Thyroid gland (tissue), 4 donors: Measurements from ENCODE around the gene NDUFV1. TPM values are rescaled to one million over a fixed set of nuclear protein-coding genes. Genes with fewer than 3 reads are reported as not detected.

Experiments
- DNase-seq, 2 donors: peaks; one replicate each; pipeline ENCODE4 v3.0.0-alpha.2; 2019
- H3K27ac ChIP-seq, 3 donors: fragments of 200-600 bp; sonication (generic); 1 replicate in 2 of 3; 2 replicates in 1 of 3; pipeline ENCODE4 v1.5.1; 2016 to 2019; ENCODE audit warnings: mild to moderate bottlenecking in 1 of 3, moderate library complexity in 1 of 3
- H3K27me3 ChIP-seq: fragments of 200-600 bp; sonication (generic); one replicate; pipeline ENCODE4 v1.5.1; 2019
- H3K36me3 ChIP-seq, 2 donors: fragments of 200-600 bp; sonication (generic); one replicate each; pipeline ENCODE4 v1.5.1; 2016 to 2019
- H3K4me1 ChIP-seq, 2 donors: fragments of 200-600 bp; sonication (generic); one replicate each; pipeline ENCODE4 v1.5.1; 2017 to 2019
- H3K4me3 ChIP-seq, 3 donors: fragments of 200-600 bp; sonication (generic); replicated peaks in 1 of 3; 1 replicate in 2 of 3; 2 replicates in 1 of 3; pipeline ENCODE4 v1.5.1; 2016; ENCODE audit warnings: mild to moderate bottlenecking in 1 of 3
- H3K9me3 ChIP-seq: fragments of 200-600 bp; sonication (generic); one replicate; pipeline ENCODE4 v1.5.1; 2017
- POLR2A ChIP-seq, 2 donors: fragments of 450-650 bp; IDR thresholded peaks; one replicate each; pipeline ENCODE4 v1.6.1; 2017; ENCODE audit warnings: antibody characterized with exemption in 2 of 2, mild to moderate bottlenecking in 2 of 2, moderate library complexity in 1 of 2
- WGBS, 2 donors: methylation state at CpG; one replicate each; pipeline ENCODE4 v1.1.5; 2017; 5-methylcytosine and 5-hydroxymethylcytosine counted together
- intact Hi-C: fragments of 100-400 bp; cut with DNase I; formaldehyde crosslinking; loops from one replicate; pipeline ENCODE4 v1.15.1; 2023
- total RNA-seq, 4 donors: library from RNA; depleted of rRNA; stranded (reverse); fragments of >200 nt; gene quantifications; one replicate each; pipeline ENCODE4 v1.2.3, GENCODE V29; 2016
- TF ChIP-seq, protein P1 (sequence below), 6 experiments: fragments of 200-600 bp in 3 of 6; fragments of 450-650 bp in 3 of 6; sonication (generic) in 3 of 6; IDR thresholded peaks; one replicate each; pipeline ENCODE4 v1.5.1; 2016 to 2019; ENCODE audit warnings: antibody characterized with exemption in 6 of 6, mild to moderate bottlenecking in 2 of 6, inconsistent platforms in 1 of 6, moderate library complexity in 1 of 6

Gene NDUFV1
- total RNA-seq, 4 donors from 2014 or later: 323 to 401 (median 356) TPM

DNA sequence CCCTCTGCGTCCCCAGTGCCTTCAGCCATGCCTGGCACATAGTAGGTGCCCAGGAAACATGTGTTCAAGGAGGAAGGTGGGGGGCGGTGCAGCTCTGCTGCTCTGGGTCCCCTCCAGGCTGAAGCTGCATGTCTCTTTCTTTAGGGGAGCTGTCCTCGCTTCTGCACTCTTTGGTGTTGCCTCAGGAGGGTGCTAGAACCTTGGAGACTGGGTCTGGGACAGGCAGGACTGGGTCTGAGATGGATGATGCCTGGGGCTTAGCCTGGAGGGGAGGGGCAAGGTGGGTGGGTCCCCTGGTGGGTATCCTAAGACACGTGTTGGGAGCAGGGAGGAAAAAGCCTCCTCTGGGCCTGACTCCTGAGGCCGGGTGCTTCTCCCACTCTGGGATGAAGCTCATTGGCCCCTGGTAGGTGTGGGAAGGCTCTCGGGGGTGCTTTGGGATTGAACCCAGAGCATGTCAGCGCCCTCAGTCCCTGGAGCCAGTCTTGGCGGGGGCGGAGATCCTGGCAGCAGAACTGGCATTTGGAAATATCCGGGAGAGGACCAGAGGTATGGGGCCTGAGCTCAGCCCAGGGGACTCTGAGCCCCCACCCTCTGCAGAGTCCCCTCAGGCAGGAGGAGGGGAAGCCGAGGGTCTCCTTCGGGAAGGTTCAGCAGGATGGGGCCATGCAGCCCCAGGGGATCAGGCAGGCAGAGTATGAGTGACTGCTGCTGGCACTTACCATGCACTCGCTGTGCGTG, 29.8 kb upstream of the NDUFV1 start:
- H3K27me3 ChIP-seq: no peaks in the 10 kb centered on the region
- H3K27ac ChIP-seq: no peak overlapping the region
- TF ChIP-seq POLR2A (IDR thresholded peaks at IDR 0.05): no peak
- TF ChIP-seq, protein P1, sequence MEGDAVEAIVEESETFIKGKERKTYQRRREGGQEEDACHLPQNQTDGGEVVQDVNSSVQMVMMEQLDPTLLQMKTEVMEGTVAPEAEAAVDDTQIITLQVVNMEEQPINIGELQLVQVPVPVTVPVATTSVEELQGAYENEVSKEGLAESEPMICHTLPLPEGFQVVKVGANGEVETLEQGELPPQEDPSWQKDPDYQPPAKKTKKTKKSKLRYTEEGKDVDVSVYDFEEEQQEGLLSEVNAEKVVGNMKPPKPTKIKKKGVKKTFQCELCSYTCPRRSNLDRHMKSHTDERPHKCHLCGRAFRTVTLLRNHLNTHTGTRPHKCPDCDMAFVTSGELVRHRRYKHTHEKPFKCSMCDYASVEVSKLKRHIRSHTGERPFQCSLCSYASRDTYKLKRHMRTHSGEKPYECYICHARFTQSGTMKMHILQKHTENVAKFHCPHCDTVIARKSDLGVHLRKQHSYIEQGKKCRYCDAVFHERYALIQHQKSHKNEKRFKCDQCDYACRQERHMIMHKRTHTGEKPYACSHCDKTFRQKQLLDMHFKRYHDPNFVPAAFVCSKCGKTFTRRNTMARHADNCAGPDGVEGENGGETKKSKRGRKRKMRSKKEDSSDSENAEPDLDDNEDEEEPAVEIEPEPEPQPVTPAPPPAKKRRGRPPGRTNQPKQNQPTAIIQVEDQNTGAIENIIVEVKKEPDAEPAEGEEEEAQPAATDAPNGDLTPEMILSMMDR (IDR thresholded peaks at IDR 0.05): no peak
- no peaks in the 10 kb centered on the region for H3K9me3 ChIP-seq
- H3K4me3 ChIP-seq: no peak overlapping the region
- intact Hi-C loops: no loop called here
- H3K36me3 ChIP-seq: no peaks in the 10 kb centered on the region
- 76 to 83% methylated on average over 11 to 14 of the region's 14 CpGs for WGBS, 2 donors
- DNase-seq: no peak
- H3K4me1 ChIP-seq: peaks cover 12 to 15% of the 10 kb centered on the region in 2 donors

DNA sequence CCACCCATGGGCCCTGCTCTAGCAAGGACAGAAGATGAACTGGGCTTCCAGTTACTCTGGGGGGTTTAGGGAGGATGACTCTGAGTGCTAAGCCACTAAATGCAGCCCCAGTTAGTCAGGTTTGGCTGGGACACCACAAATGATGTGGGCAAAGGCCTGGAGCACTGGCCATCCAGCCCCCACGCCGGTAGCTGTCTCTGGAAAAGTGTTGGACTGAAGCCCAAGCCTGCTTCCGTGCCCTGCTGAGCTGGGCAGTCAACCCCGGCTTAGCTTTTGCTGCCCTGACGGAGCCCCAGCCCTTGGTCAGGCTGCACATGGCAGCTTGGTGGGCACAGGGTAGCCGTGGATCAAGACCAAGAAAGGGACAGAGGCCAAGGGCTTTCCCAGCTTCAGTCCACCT, 28.8 kb upstream of the NDUFV1 start:
- DNase-seq: peak; percentile 54 to 56
- H3K4me1 ChIP-seq: peaks cover 21 to 23% of the 10 kb centered on the region in 2 donors
- H3K9me3 ChIP-seq: no peaks in the 10 kb centered on the region
- intact Hi-C loops: no loop called here
- no peak overlapping the region for H3K4me3 ChIP-seq
- no peak for TF ChIP-seq POLR2A (IDR thresholded peaks at IDR 0.05)
- TF ChIP-seq, protein P1 (IDR thresholded peaks at IDR 0.05): no peak
- WGBS, 2 donors: 26 to 37% methylated on average over 4 to 5 of the region's 6 CpGs
- H3K36me3 ChIP-seq: no peaks in the 10 kb centered on the region
- no peaks in the 10 kb centered on the region for H3K27me3 ChIP-seq
- H3K27ac ChIP-seq: peak overlapping the region in 1 of 3 donors; percentile 23

DNA sequence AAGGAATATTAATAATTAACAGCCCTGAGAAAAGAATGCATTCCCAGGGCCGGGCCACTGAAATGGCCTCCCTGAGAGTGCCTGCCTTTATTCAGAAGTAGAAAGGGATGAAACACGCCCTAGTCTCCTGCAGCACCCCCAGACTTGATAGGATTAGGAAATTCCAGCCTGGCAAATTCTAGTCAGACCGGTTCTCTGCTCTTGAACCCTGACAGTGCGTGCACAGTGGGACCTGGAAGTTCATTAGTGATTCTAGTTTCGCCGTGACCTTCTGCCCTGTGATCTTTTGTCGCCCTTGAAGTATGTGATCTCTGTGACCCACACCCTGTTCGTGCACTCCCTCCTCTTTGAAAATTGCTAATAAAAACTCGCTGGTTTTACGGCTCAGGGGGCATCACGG, 25.3 kb upstream of the NDUFV1 start:
- TF ChIP-seq, protein P1 (IDR thresholded peaks at IDR 0.05): no peak
- peak in 1 of 2 donors; percentile 35 for TF ChIP-seq POLR2A (IDR thresholded peaks at IDR 0.05)
- Histone ChIP-seq H3K27me3 (no peaks in the 10 kb centered on the region), H3K27ac (peak overlapping the region; percentile 95 to 100 (median 99)), H3K4me3 (no peak overlapping the region), H3K36me3 (peaks cover 4 to 8% of the 10 kb centered on the region in 2 donors), H3K4me1 (peaks cover 31 to 36% of the 10 kb centered on the region in 2 donors), H3K9me3 (no peaks in the 10 kb centered on the region)
- peak; percentile 67 to 70 for DNase-seq
- 27 to 39% methylated on average over 11 of the region's 11 CpGs for WGBS, 2 donors
- intact Hi-C loops: no loop called here

DNA sequence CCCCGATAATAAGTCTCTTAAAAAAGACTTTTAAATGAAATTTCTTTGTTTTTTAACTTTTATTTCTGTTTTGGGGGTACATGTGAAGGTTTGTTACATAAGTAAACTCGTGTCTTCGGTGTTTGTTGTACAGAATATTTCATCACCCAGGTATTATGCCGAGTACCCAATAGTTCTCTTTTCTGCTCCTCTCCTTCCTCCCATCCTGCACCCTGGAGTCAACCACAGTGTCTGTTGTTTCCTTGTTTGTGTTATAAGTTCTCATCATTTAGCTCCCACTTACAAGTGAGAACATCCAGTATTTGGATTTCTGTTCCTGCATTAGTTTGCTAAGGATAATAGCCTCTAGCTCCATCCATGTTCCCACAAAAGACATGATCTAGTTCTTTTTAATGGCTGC, 24.7 kb upstream of the NDUFV1 start:
- TF ChIP-seq, protein P1 (IDR thresholded peaks at IDR 0.05): no peak
- TF ChIP-seq POLR2A (IDR thresholded peaks at IDR 0.05): no peak
- H3K4me1 ChIP-seq: peaks cover 31 to 36% of the 10 kb centered on the region in 2 donors
- no peak overlapping the region for H3K4me3 ChIP-seq
- no peaks in the 10 kb centered on the region for H3K9me3 ChIP-seq
- peak overlapping the region; percentile 95 to 100 (median 99) for H3K27ac ChIP-seq
- 74 to 76% methylated on average over 4 of the region's 4 CpGs for WGBS, 2 donors
- intact Hi-C loops: no loop called here
- peaks cover 4 to 8% of the 10 kb centered on the region in 2 donors for H3K36me3 ChIP-seq
- no peak for DNase-seq
- H3K27me3 ChIP-seq: no peaks in the 10 kb centered on the region
